Neural cell (in vitro differentiated cells): Measurements from ENCODE around the gene PTPRN2.

Experiments used
- CTCF ChIP-seq: fragments of 450-650 bp; IDR thresholded peaks from 2 replicates; pipeline ENCODE4 v1.5.1; 2014; ENCODE audit warnings: antibody characterized with exemption, mild to moderate bottlenecking, moderate library complexity; ENCODE audit not compliant: poor library complexity, severe bottlenecking
- EP300 ChIP-seq: fragments of 450-650 bp; conservative IDR thresholded peaks from 2 replicates; pipeline ENCODE4 v1.6.1; 2014; ENCODE audit warnings: antibody characterized with exemption, mild to moderate bottlenecking, moderate library complexity; ENCODE audit not compliant: poor library complexity, severe bottlenecking
- EZH2 ChIP-seq: fragments of 200-600, 300-800 bp; shearing (Covaris generic), sonication (generic); IDR thresholded peaks from 2 replicates; pipeline ENCODE4 v1.6.1; 2014; ENCODE audit warnings: antibody characterized with exemption, low read length, borderline replicate concordance, mild to moderate bottlenecking; ENCODE audit not compliant: insufficient read depth, poor library complexity, severe bottlenecking
- MXI1 ChIP-seq: fragments of 450-650 bp; conservative IDR thresholded peaks from 2 replicates; pipeline ENCODE4 v1.6.1; 2014; ENCODE audit warnings: antibody characterized with exemption, mild to moderate bottlenecking; ENCODE audit not compliant: poor library complexity, severe bottlenecking
- POLR2AphosphoS5 ChIP-seq: IDR thresholded peaks from 2 replicates; pipeline ENCODE4 v1.6.1; 2012
- RAD21 ChIP-seq: fragments of 450-650 bp; conservative IDR thresholded peaks from 2 replicates; pipeline ENCODE4 v1.6.1; 2014; ENCODE audit warnings: antibody characterized with exemption, mild to moderate bottlenecking, moderate library complexity
- REST ChIP-seq: IDR thresholded peaks from 2 replicates; pipeline ENCODE4 v1.6.1; 2012; ENCODE audit warnings: borderline replicate concordance
- SMC3 ChIP-seq: fragments of 450-650 bp; conservative IDR thresholded peaks from 2 replicates; pipeline ENCODE4 v1.6.1; 2014; ENCODE audit warnings: antibody characterized with exemption, mild to moderate bottlenecking, moderate library complexity; ENCODE audit not compliant: poor library complexity
- TAF1 ChIP-seq: IDR thresholded peaks from 2 replicates; pipeline ENCODE4 v1.6.1; 2012; ENCODE audit warnings: low read depth

- TF ChIP-seq CTCF: no peak
- no peak for TF ChIP-seq POLR2AphosphoS5
- TF ChIP-seq REST: no peak
- no peak for TF ChIP-seq EP300
- TF ChIP-seq EZH2: no peak
- no peak for TF ChIP-seq MXI1
- no peak for TF ChIP-seq SMC3
- no peak for TF ChIP-seq TAF1
- TF ChIP-seq RAD21: no peak
Observed at GRCh38 chr7:158344706-158345300, 242.8 kb downstream of the PTPRN2 start.
